WTC11 (cell line): ENCODE measurements around the gene KPNA3.

Experiments
- RORB ChIP-seq: fragments of 250-450 bp; sonication (Bioruptor Pico); IDR thresholded peaks from 2 replicates; pipeline ENCODE4 v1.9.0; 2021; ENCODE audit warnings: mild to moderate bottlenecking
- TF ChIP-seq, protein P1 (sequence below): fragments of 200-600 bp; IDR thresholded peaks from 2 replicates; pipeline ENCODE4 v1.8.0; 2022; ENCODE audit warnings: antibody characterized with exemption
- TF ChIP-seq, protein P2 (sequence below): sonication (generic); formaldehyde crosslinking; IDR thresholded peaks from 2 replicates; pipeline ENCODE4 v1.8.0; 2022; ENCODE audit warnings: mild to moderate bottlenecking, missing genetic modification reagents

DNA sequence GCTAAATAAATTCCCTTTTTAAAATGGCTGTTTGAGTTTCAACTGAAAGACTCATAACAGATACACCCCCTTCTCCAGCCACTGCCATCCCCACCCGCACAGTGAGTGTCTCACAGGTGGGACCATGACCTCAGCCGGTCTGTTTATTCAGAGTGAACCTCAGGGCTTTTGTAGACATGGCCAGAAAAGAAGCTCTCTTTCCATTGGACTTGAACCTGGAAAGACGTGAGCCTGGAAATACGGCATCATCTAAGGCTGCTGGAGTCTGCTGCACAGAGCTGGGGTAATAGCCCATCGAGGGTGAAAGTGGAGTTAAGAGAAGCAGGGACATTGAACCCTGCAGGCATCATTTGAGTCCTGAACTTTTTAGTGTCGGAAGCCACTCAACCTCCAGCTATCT lies 15.2 kb upstream of the KPNA3 start:
- TF ChIP-seq, protein P1, sequence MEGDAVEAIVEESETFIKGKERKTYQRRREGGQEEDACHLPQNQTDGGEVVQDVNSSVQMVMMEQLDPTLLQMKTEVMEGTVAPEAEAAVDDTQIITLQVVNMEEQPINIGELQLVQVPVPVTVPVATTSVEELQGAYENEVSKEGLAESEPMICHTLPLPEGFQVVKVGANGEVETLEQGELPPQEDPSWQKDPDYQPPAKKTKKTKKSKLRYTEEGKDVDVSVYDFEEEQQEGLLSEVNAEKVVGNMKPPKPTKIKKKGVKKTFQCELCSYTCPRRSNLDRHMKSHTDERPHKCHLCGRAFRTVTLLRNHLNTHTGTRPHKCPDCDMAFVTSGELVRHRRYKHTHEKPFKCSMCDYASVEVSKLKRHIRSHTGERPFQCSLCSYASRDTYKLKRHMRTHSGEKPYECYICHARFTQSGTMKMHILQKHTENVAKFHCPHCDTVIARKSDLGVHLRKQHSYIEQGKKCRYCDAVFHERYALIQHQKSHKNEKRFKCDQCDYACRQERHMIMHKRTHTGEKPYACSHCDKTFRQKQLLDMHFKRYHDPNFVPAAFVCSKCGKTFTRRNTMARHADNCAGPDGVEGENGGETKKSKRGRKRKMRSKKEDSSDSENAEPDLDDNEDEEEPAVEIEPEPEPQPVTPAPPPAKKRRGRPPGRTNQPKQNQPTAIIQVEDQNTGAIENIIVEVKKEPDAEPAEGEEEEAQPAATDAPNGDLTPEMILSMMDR: no peak
- TF ChIP-seq, protein P2, sequence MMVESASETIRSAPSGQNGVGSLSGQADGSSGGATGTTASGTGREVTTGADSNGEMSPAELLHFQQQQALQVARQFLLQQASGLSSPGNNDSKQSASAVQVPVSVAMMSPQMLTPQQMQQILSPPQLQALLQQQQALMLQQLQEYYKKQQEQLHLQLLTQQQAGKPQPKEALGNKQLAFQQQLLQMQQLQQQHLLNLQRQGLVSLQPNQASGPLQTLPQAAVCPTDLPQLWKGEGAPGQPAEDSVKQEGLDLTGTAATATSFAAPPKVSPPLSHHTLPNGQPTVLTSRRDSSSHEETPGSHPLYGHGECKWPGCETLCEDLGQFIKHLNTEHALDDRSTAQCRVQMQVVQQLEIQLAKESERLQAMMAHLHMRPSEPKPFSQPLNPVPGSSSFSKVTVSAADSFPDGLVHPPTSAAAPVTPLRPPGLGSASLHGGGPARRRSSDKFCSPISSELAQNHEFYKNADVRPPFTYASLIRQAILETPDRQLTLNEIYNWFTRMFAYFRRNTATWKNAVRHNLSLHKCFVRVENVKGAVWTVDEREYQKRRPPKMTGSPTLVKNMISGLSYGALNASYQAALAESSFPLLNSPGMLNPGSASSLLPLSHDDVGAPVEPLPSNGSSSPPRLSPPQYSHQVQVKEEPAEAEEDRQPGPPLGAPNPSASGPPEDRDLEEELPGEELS (CRISPR knock-in tag): no peak
- TF ChIP-seq RORB (CRISPR knock-in tag): no peak
